Stimulated activated CD8-positive, alpha-beta memory T cell treated with anti-CD3 and anti-CD28 coated beads, Interleukin-12 subunit alpha, Interleukin-12 subunit beta, amount 100 ng/mL, for 24 hours (primary cell): ENCODE results near the gene IL37.

Experiments
- DNase-seq: peaks from one replicate; pipeline ENCODE4 v3.0.0-alpha.2; 2020; ENCODE audit errors: extremely low read depth

Gene IL37

GRCh38 chr2:112960230-112960825 lies 49.4 kb downstream of the IL37 start:
- no peak for DNase-seq

- DNase-seq = no peak
Observed at GRCh38 chr2:112962308-112963175, 51.6 kb downstream of the IL37 start.

GRCh38 chr2:112967023-112967422 lies 56.1 kb downstream of the IL37 start:
- DNase-seq = no peak
